WTC11 (cell line): ENCODE results near the gene TMCC1. TPM values are rescaled to one million over a fixed set of nuclear protein-coding genes. Genes with fewer than 3 reads are reported as not detected.

Experiments used
- ATAC-seq: fragments of 200-7000 bp; cut with Tn5 transposase; 2 replicates; pipeline ENCODE4 v1.10.0; 2021; ENCODE audit warnings: mild to moderate bottlenecking, moderate library complexity
- CTCF ChIA-PET: fragments of 300-600 bp; sonication (Branson Sonifier 250); formaldehyde crosslinking; loops from one replicate; lab custom pipeline; 2021; ENCODE audit warnings: antibody characterized with exemption; lab: Charles Lee
- POLR2A ChIA-PET: fragments of 350-600 bp; sonication (Branson Sonifier 250); formaldehyde crosslinking; loops from one replicate; lab custom pipeline; 2021; ENCODE audit warnings: antibody characterized with exemption; lab: Charles Lee
- DNase-seq: peaks from one replicate; pipeline ENCODE4 v3.0.0; 2021; ENCODE audit warnings: low spot score
- H3K27ac Mint-ChIP-seq: 2 replicates; pipeline ENCODE4 v1.8.0; 2021; ENCODE audit warnings: mixed read lengths
- H3K27me3 Mint-ChIP-seq: 2 replicates; pipeline ENCODE4 v1.8.0; 2021; ENCODE audit warnings: low read depth, mild to moderate bottlenecking, moderate library complexity, mixed read lengths
- H3K36me3 Mint-ChIP-seq: 2 replicates; pipeline ENCODE4 v1.8.0; 2021; ENCODE audit warnings: mixed read lengths
- H3K4me1 Mint-ChIP-seq: 2 replicates; pipeline ENCODE4 v1.8.0; 2022; ENCODE audit warnings: mixed read lengths
- H3K4me3 Mint-ChIP-seq: 2 replicates; pipeline ENCODE4 v1.8.0; 2021; ENCODE audit warnings: mild to moderate bottlenecking, moderate library complexity, mixed read lengths
- H3K9me3 Mint-ChIP-seq: 2 replicates; pipeline ENCODE4 v1.8.0; 2021; ENCODE audit warnings: mixed read lengths
- AFF4 ChIP-seq: sonication (generic); formaldehyde crosslinking; IDR thresholded peaks from 2 replicates; pipeline ENCODE4 v1.8.1; 2023; ENCODE audit warnings: mild to moderate bottlenecking, missing genetic modification reagents, borderline replicate concordance
- ATF1 ChIP-seq: sonication (generic); formaldehyde crosslinking; IDR thresholded peaks from 2 replicates; pipeline ENCODE4 v1.8.1; 2023; ENCODE audit warnings: mild to moderate bottlenecking, moderate library complexity, missing genetic modification reagents
- E2F5 ChIP-seq: sonication (generic); formaldehyde crosslinking; IDR thresholded peaks from 2 replicates; pipeline ENCODE4 v1.8.1; 2022; ENCODE audit warnings: mild to moderate bottlenecking, moderate library complexity, missing genetic modification reagents
- ELF4 ChIP-seq: sonication (generic); formaldehyde crosslinking; IDR thresholded peaks from 2 replicates; pipeline ENCODE4 v1.8.1; 2022; ENCODE audit warnings: low read depth, mild to moderate bottlenecking, moderate library complexity, missing genetic modification reagents
- EMX1 ChIP-seq: fragments of 250-450 bp; sonication (Bioruptor Pico); IDR thresholded peaks from 2 replicates; pipeline ENCODE4 v1.8.0; 2021; ENCODE audit warnings: mild to moderate bottlenecking
- ESRRA ChIP-seq: sonication (generic); formaldehyde crosslinking; IDR thresholded peaks from 2 replicates; pipeline ENCODE4 v1.8.1; 2022; ENCODE audit warnings: mild to moderate bottlenecking, missing genetic modification reagents, borderline replicate concordance
- GTF2I ChIP-seq: fragments of 250-450 bp; sonication (Bioruptor Pico); conservative IDR thresholded peaks from 2 replicates; pipeline ENCODE4 v1.4.0; 2021; ENCODE audit warnings: mild to moderate bottlenecking
- JAZF1 ChIP-seq: fragments of 250-450 bp; sonication (Bioruptor Pico); IDR thresholded peaks from 2 replicates; pipeline ENCODE4 v1.9.0; 2021; ENCODE audit warnings: moderate library complexity, mild to moderate bottlenecking, inconsistent platforms
- MXD4 ChIP-seq: fragments of 250-450 bp; sonication (Bioruptor Pico); IDR thresholded peaks from 2 replicates; pipeline ENCODE4 v1.8.0; 2021; ENCODE audit warnings: mild to moderate bottlenecking, moderate library complexity, borderline replicate concordance
- NR3C1 ChIP-seq: sonication (generic); formaldehyde crosslinking; conservative IDR thresholded peaks from 2 replicates; pipeline ENCODE4 v1.8.1; 2023; ENCODE audit warnings: low read depth, mild to moderate bottlenecking, missing genetic modification reagents
- PREB ChIP-seq: sonication (generic); formaldehyde crosslinking; IDR thresholded peaks from 2 replicates; pipeline ENCODE4 v1.8.1; 2022; ENCODE audit warnings: mild to moderate bottlenecking, missing genetic modification reagents, moderate library complexity, borderline replicate concordance
- USF1 ChIP-seq: sonication (generic); formaldehyde crosslinking; IDR thresholded peaks from 2 replicates; pipeline ENCODE4 v1.8.0; 2022; ENCODE audit warnings: mild to moderate bottlenecking, missing genetic modification reagents
- ZNF219 ChIP-seq: sonication (generic); formaldehyde crosslinking; IDR thresholded peaks from 2 replicates; pipeline ENCODE4 v1.8.0; 2023; ENCODE audit warnings: missing genetic modification reagents, mild to moderate bottlenecking, borderline replicate concordance
- ZNF263 ChIP-seq: sonication (generic); formaldehyde crosslinking; IDR thresholded peaks from 2 replicates; pipeline ENCODE4 v1.8.1; 2022; ENCODE audit warnings: low read depth, mild to moderate bottlenecking, moderate library complexity, missing genetic modification reagents
- total RNA-seq: library from RNA; stranded (reverse); gene quantifications from 3 replicates; pipeline ENCODE4 v1.2.3, GENCODE V29; 2021
- TF ChIP-seq, protein P1 (sequence below): sonication (generic); formaldehyde crosslinking; IDR thresholded peaks from 2 replicates; pipeline ENCODE4 v1.8.0; 2022; ENCODE audit warnings: missing genetic modification reagents

TMCC1 gene
- total RNA-seq, 1 experiment from 2014 or later, result 29.3 TPM

- Mint-ChIP-seq H3K9me3 (no peaks in the 10 kb centered on the region), H3K36me3 (no peaks in the 10 kb centered on the region), H3K4me1 (peaks cover 14% of the 10 kb centered on the region), H3K4me3 (no peak overlapping the region), H3K27me3 (no peaks in the 10 kb centered on the region), H3K27ac (no peak overlapping the region)
- TF ChIP-seq ZNF219 (CRISPR knock-in tag), result no peak
- TF ChIP-seq, protein P1, sequence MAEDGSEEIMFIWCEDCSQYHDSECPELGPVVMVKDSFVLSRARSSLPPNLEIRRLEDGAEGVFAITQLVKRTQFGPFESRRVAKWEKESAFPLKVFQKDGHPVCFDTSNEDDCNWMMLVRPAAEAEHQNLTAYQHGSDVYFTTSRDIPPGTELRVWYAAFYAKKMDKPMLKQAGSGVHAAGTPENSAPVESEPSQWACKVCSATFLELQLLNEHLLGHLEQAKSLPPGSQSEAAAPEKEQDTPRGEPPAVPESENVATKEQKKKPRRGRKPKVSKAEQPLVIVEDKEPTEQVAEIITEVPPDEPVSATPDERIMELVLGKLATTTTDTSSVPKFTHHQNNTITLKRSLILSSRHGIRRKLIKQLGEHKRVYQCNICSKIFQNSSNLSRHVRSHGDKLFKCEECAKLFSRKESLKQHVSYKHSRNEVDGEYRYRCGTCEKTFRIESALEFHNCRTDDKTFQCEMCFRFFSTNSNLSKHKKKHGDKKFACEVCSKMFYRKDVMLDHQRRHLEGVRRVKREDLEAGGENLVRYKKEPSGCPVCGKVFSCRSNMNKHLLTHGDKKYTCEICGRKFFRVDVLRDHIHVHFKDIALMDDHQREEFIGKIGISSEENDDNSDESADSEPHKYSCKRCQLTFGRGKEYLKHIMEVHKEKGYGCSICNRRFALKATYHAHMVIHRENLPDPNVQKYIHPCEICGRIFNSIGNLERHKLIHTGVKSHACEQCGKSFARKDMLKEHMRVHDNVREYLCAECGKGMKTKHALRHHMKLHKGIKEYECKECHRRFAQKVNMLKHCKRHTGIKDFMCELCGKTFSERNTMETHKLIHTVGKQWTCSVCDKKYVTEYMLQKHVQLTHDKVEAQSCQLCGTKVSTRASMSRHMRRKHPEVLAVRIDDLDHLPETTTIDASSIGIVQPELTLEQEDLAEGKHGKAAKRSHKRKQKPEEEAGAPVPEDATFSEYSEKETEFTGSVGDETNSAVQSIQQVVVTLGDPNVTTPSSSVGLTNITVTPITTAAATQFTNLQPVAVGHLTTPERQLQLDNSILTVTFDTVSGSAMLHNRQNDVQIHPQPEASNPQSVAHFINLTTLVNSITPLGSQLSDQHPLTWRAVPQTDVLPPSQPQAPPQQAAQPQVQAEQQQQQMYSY (CRISPR knock-in tag), result no peak
- TF ChIP-seq ATF1 (CRISPR knock-in tag), result no peak
- no peak for TF ChIP-seq PREB (CRISPR knock-in tag)
- no peak for TF ChIP-seq JAZF1 (CRISPR knock-in tag)
- TF ChIP-seq NR3C1, result no peak
- TF ChIP-seq E2F5 (CRISPR knock-in tag), result no peak
- no peak for TF ChIP-seq ZNF263 (CRISPR knock-in tag)
- no peak for TF ChIP-seq ESRRA (CRISPR knock-in tag)
- no peak for TF ChIP-seq USF1
- no peak for TF ChIP-seq AFF4
- TF ChIP-seq ELF4 (CRISPR knock-in tag), result no peak
- TF ChIP-seq EMX1 (CRISPR knock-in tag), result no peak
- TF ChIP-seq GTF2I (CRISPR knock-in tag), result no peak
- no peak for TF ChIP-seq MXD4 (CRISPR knock-in tag)
- no peak for DNase-seq
- no peak for ATAC-seq
- CTCF ChIA-PET, result interaction anchor here (1.7 kb wide), 1 partner anchor 146 kb away, joined by 4 read pairs; no protein-coding TSS in a partner anchor
- POLR2A ChIA-PET, result no interaction called here
Observed at GRCh38 chr3:129773691-129774663, 119.5 kb downstream of the TMCC1 start.
